ENCODE data around the gene RAD23A. TPM values are rescaled to one million over a fixed set of nuclear protein-coding genes. Genes with fewer than 3 reads are reported as not detected.

The RAD23A gene
- total and polyA plus RNA-seq, 2 of the 4 experiments (the other 2 are of a cell fraction) = 54.3 to 67.8 TPM

DNA sequence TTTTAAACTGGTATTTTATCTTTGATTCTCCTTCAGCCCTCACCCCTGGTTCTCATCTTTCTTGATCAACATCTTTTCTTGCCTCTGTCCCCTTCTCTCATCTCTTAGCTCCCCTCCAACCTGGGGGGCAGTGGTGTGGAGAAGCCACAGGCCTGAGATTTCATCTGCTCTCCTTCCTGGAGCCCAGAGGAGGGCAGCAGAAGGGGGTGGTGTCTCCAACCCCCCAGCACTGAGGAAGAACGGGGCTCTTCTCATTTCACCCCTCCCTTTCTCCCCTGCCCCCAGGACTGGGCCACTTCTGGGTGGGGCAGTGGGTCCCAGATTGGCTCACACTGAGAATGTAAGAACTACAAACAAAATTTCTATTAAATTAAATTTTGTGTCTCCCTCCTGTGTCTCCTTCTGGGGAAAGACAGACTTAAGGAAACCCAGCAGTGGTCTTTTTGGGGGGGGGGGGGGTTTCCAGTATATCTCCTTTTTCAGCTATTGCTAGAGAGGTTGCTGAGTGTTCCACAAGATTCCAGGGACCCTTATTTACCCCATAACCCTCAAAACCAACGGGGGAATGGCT lies 1.5 kb upstream of the RAD23A start:
- TF ChIP-seq, protein P1, sequence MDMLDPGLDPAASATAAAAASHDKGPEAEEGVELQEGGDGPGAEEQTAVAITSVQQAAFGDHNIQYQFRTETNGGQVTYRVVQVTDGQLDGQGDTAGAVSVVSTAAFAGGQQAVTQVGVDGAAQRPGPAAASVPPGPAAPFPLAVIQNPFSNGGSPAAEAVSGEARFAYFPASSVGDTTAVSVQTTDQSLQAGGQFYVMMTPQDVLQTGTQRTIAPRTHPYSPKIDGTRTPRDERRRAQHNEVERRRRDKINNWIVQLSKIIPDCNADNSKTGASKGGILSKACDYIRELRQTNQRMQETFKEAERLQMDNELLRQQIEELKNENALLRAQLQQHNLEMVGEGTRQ (IDR thresholded peaks at IDR 0.05; ENCODE audit: low read depth, low read length) = no peak
- TF ChIP-seq RAD21 (IDR thresholded peaks at IDR 0.05; ENCODE audit: low read length) (no peak), FOS (IDR thresholded peaks at IDR 0.05; ENCODE audit: low read depth, low read length) (no peak), RCOR1 (IDR thresholded peaks at IDR 0.05; ENCODE audit: insufficient replicate concordance, low read length) (no peak), CHD1 (IDR thresholded peaks at IDR 0.05; ENCODE audit: low read depth, low read length) (no peak), CTCF (conservative IDR thresholded peaks at IDR 0.05; ENCODE audit: low read depth, low read length) (no peak)
- TF ChIP-seq, protein P2, sequence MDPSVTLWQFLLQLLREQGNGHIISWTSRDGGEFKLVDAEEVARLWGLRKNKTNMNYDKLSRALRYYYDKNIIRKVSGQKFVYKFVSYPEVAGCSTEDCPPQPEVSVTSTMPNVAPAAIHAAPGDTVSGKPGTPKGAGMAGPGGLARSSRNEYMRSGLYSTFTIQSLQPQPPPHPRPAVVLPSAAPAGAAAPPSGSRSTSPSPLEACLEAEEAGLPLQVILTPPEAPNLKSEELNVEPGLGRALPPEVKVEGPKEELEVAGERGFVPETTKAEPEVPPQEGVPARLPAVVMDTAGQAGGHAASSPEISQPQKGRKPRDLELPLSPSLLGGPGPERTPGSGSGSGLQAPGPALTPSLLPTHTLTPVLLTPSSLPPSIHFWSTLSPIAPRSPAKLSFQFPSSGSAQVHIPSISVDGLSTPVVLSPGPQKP (IDR thresholded peaks at IDR 0.05; ENCODE audit: borderline replicate concordance, low read depth, low read length) = no peak
- H3K79me1 ChIP-seq (ENCODE audit: low read depth in 1 of 2, low read length in 2 of 2) = peaks cover 23 to 75% of the 10 kb centered on the region in 2 experiments
- H2BK120ac ChIP-seq (ENCODE audit: low read depth, low read length) = no peak overlapping the region
- no peak overlapping the region for H2AFZ ChIP-seq (replicated peaks; ENCODE audit: low read length, poor library complexity)
- H2BK15ac ChIP-seq (ENCODE audit: low read depth, low read length) = no peak overlapping the region
- H3K4ac ChIP-seq (ENCODE audit: low read depth, low read length) = no peak overlapping the region
- peaks cover 22% of the 10 kb centered on the region for H3K9me1 ChIP-seq (ENCODE audit: insufficient read depth, low read length)
- peaks cover 14% of the 10 kb centered on the region for H3K4me1 ChIP-seq (ENCODE audit: control insufficient read depth, insufficient read depth, low read length)
- H3K23ac ChIP-seq (ENCODE audit: low read depth, low read length) = no peak overlapping the region
- H3K4me3 ChIP-seq (ENCODE audit: insufficient read depth, low read depth, low read length) = no peak overlapping the region
- WGBS, 2 experiments (ENCODE audit: extremely low coverage in 2 of 2, insufficient read length in 1 of 2) = no CpG with 5 or more reads among the region's 2 CpGs
- no TSS peak for BruUV-seq (replicated peaks)
- no peak overlapping the region for H3K4me2 ChIP-seq (ENCODE audit: low read depth, low read length)
- no peak overlapping the region for H3K27ac ChIP-seq (ENCODE audit: insufficient read depth, low read length)
- peaks cover 63% of the 10 kb centered on the region for H3K36me3 ChIP-seq (ENCODE audit: control insufficient read depth, insufficient read depth, low read length)
- no peak overlapping the region for H3K56ac ChIP-seq (ENCODE audit: extremely low read depth, insufficient read depth, low read length)
- H4K20me1 ChIP-seq (ENCODE audit: insufficient read depth, low read length) = peaks cover 69% of the 10 kb centered on the region
- H4K8ac ChIP-seq (ENCODE audit: low read depth in 2 of 2, low read length in 2 of 2) = no peak overlapping the region
- no peaks in the 10 kb centered on the region for H3K9me3 ChIP-seq (ENCODE audit: control insufficient read depth, insufficient read depth, low read length)
- ATAC-seq (ENCODE audit: low read depth) (no peak), DNase-seq (no peak)
- no peak overlapping the region for H4K91ac ChIP-seq (ENCODE audit: insufficient read depth, low read depth, low read length)
- no peak overlapping the region for H2AK5ac ChIP-seq (ENCODE audit: low read depth, low read length)
- no peak overlapping the region for H2BK20ac ChIP-seq (ENCODE audit: low read depth, low read length)
- POLR2A ChIA-PET (ENCODE audit: unreplicated experiment) = interaction anchor here (0.7 kb wide), 1 partner anchor 63 kb away, joined by 6 read pairs; the partner anchor contains the start of gene DNASE2
- dilution Hi-C loops (cut with HindIII; ENCODE audit: low sequenced_read_pairs, unreplicated experiment) = no loop called here
- H4K5ac ChIP-seq (ENCODE audit: low read depth, low read length) = no peak overlapping the region
- no peak overlapping the region for H2BK5ac ChIP-seq (ENCODE audit: low read depth, low read length, poor library complexity, severe bottlenecking)
- in situ Hi-C loops (cut with MboI; ENCODE audit: low sequenced_read_pairs) = no loop called here
- no peak overlapping the region for H3K14ac ChIP-seq (replicated peaks; ENCODE audit: low read depth, low read length)
- CTCF ChIA-PET = no interaction called here
- no peaks in the 10 kb centered on the region for H3K27me3 ChIP-seq (ENCODE audit: control insufficient read depth, insufficient read depth, low read length)
- intact Hi-C loops (cut with micrococcal nuclease) = no loop called here
- no peak overlapping the region for H2AK9ac ChIP-seq (replicated peaks; ENCODE audit: low read depth, low read length, poor library complexity)
- no peak overlapping the region for H3K9ac ChIP-seq (ENCODE audit: low read depth, low read length)
- no peak overlapping the region for H3K18ac ChIP-seq (ENCODE audit: low read depth, low read length)

Data from IMR-90 (cell line).